NCI-H510A treated with DMSO at 0.1 percent for 48 hours (cell line): ENCODE measurements around the gene LCLAT1.
A peak's percentile ranks its signal among the peaks of the same experiment; 100 is the strongest.
"Not testable (repeated sequence)": the region's sequence is repeated elsewhere in the genome, so short reads cannot be mapped to it uniquely, and the experiment has no call there.

Source experiments
- DNase-seq: peaks from one replicate; lab custom pipeline; 2025; lab: John Stamatoyannopoulos, UW

LCLAT1 gene

DNA sequence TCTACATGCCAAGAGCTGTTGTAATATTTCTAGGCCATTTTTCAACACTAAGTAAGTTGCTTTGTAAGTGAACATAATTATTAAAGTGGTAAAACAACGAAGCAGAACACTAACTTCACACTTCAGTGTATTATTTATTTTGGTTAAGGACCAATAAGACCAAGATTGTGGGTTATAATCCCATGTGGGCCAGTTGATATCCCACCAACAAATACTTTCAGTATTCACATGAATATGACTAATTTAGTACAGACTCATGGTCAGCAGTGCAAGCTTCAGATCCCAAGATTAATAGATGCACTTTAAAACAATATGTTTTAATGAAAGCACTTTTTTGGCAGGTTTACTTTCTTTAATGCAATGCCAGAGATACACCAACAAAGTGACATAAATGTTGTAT is 154.3 kb downstream of the LCLAT1 start:
- no peak for DNase-seq

GRCh38 chr2:30605197-30605596 is 158.2 kb downstream of the LCLAT1 start:
- DNase-seq, result no peak

GRCh38 chr2:30608643-30609042 is 161.6 kb downstream of the LCLAT1 start:
- DNase-seq, result no peak

- peak; percentile 89 for DNase-seq
Observed at GRCh38 chr2:30611583-30611982, 164.5 kb downstream of the LCLAT1 start.

GRCh38 chr2:30612371-30612770 is 165.3 kb downstream of the LCLAT1 start:
- peak; percentile 23 for DNase-seq

- DNase-seq, result no peak
Observed at GRCh38 chr2:30613001-30613400, 166.0 kb downstream of the LCLAT1 start.

- not testable (repeated sequence) for DNase-seq
Observed at GRCh38 chr2:30614227-30614626, 167.2 kb downstream of the LCLAT1 start.

- no peak for DNase-seq
Observed at GRCh38 chr2:30615926-30616325, 168.9 kb downstream of the LCLAT1 start.

DNA sequence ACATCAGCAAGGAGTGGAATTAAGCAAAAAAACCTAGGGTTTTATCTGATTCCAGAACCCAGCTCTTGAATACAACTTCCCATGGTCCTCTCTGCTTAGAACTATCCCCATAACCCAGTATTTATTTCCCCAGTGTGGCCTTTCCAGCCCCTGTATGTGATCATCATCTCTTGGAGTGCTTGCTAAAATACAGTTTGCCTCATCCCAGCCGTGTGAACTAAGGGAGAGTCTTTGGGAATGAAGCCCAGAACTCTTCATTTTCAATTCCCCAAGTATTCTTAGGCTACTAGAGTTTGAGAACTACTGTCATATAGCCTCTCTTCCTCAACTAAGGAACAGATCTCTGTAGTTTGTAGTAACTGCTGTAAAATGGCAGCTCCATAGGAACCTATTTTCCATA is 173.1 kb downstream of the LCLAT1 start:
- no peak for DNase-seq

- DNase-seq, result no peak
Observed at GRCh38 chr2:30621836-30622235, 174.8 kb downstream of the LCLAT1 start.

GRCh38 chr2:30622452-30622851 is 175.4 kb downstream of the LCLAT1 start:
- peak; percentile 69 for DNase-seq

DNA sequence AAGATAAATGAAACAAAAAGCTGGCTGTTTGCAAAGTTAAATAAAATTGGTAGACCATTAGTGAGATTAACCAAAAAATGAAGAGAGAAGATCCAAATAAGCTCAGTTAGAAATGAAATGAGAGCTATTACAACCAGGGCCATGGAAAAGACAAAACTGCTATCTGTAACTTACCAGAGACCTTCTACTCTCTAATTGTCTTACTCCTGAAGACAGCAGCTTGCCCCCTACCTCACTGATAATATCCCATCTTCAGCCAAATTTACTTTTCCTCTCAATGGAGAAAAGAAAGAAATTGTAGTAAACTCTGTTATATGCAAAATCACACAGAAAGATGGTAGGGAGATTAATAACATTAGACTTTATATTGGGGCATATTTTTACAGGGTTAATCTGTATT is 178.2 kb downstream of the LCLAT1 start:
- no peak for DNase-seq

GRCh38 chr2:30625701-30626100 is 178.7 kb downstream of the LCLAT1 start:
- DNase-seq, result no peak

GRCh38 chr2:30626397-30626796 is 179.4 kb downstream of the LCLAT1 start:
- DNase-seq, result no peak

- no peak for DNase-seq
Observed at GRCh38 chr2:30627151-30627550, 180.1 kb downstream of the LCLAT1 start.

GRCh38 chr2:30628341-30628740 is 181.3 kb downstream of the LCLAT1 start:
- DNase-seq, result no peak

DNA sequence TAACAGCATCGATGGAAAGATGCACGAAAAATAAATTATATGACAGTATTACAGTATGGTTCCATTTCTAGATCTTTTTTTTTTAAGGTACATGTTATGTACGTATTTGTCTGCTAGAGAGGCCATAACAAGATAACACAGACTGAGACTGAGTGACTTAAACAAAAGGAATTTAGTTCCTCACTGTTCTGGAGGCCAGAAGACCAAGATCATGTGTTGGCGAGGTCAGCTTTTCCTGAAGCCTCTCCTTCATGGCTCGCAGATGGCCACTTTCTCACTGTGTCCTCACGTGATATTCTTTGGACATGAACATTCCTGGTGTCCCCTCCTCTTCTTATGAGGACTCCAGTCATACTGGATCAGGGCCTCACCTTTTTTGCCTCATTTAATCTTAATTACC is 182.8 kb downstream of the LCLAT1 start:
- no peak for DNase-seq

DNA sequence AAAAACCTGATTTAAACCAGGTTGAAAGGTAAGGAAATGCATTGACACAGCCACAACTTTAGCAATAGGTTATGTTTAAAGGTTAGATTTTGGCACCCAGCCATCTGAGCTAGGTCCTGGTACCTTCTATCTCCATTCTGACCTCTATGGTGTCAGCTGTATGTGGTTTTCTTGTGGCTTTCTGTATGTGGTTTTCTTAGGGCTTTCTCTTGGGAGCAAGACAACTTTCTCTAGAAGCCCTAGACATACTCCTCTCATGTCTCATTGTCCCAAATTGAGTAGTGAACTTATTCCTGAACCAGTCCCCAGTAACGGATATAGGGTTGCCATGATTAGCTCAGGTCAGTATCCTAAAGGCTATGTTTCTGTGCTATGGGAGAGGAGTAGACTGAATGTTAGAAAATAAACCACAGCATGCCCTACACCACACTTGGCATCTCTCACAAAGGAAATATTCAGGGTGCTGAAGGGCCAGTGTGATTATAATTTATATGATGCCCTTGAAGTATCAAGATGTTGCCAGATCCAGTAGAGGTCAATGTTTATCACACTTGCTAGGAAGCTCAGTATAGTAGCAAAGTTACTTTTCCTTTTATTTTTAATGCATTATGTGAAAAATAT is 184.1 kb downstream of the LCLAT1 start:
- no peak for DNase-seq

GRCh38 chr2:30633039-30633438 is 186.0 kb downstream of the LCLAT1 start:
- DNase-seq, result no peak

- no peak for DNase-seq
Observed at GRCh38 chr2:30636311-30636710, 189.3 kb downstream of the LCLAT1 start.

- DNase-seq, result no peak
Observed at GRCh38 chr2:30639836-30640235, 192.8 kb downstream of the LCLAT1 start.

GRCh38 chr2:30641765-30642345 is 194.8 kb downstream of the LCLAT1 start:
- peak; percentile 50 for DNase-seq

GRCh38 chr2:30643013-30643412 is 196.0 kb downstream of the LCLAT1 start:
- DNase-seq, result not testable (repeated sequence)

DNA sequence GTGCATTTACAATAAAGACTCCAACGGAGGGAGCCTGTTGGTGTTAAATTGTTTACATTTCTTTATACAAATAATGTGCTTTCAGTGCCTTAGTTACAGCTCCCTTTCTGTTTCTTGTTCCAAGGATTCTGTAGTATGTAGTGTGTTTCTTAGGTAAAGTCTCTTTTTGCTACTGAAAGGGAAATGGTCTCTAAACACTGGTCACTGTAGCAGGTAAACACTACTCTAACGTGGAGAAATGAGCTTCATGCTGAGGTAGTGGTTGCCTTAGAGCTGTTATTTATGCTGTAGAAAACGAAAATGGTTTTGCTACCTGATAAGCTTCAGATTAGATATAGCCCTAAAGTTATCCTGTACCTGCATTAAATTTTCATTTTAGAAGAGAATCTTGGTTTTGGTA is 196.6 kb downstream of the LCLAT1 start:
- DNase-seq, result peak; percentile 3
